Neural cell (in vitro differentiated cells): Measurements from ENCODE around the gene HSD3B7. TPM values are rescaled to one million over a fixed set of nuclear protein-coding genes. Genes with fewer than 3 reads are reported as not detected.

Experiments used
- H2AFZ ChIP-seq: fragments of 200-600, 300-800 bp; sonication (generic), shearing (Covaris generic); 2 replicates; pipeline ENCODE4 v1.6.0; 2014; ENCODE audit warnings: low read depth, mild to moderate bottlenecking, antibody characterized with exemption, low read length, moderate library complexity
- H3F3A ChIP-seq: fragments of 200-600 bp; shearing (Covaris generic); 2 replicates; pipeline ENCODE4 v1.6.1; 2016; ENCODE audit warnings: mild to moderate bottlenecking, moderate library complexity, mixed read lengths, antibody characterized with exemption, low read length; ENCODE audit not compliant: insufficient read depth, poor library complexity, severe bottlenecking
- H3K27ac ChIP-seq: fragments of 200-600, 300-800 bp; sonication (generic), shearing (Covaris generic); 2 replicates; pipeline ENCODE4 v1.5.1; 2014; ENCODE audit warnings: mild to moderate bottlenecking, low read length, moderate library complexity
- H3K27me3 ChIP-seq: fragments of 300-800, 200-600 bp; sonication (generic), shearing (Covaris generic); 2 replicates; pipeline ENCODE4 v1.6.0; 2014; ENCODE audit warnings: mild to moderate bottlenecking, low read depth, low read length, moderate library complexity; ENCODE audit not compliant: insufficient read depth
- H3K36me3 ChIP-seq: fragments of 300-800, 200-600 bp; sonication (generic), shearing (Covaris generic); 2 replicates; pipeline ENCODE4 v1.5.1; 2014; ENCODE audit warnings: mild to moderate bottlenecking, antibody characterized with exemption, low read length, moderate library complexity; ENCODE audit not compliant: insufficient read depth
- H3K4me2 ChIP-seq: fragments of 300-800, 200-600 bp; sonication (generic), shearing (Covaris generic); 2 replicates; pipeline ENCODE4 v1.6.0; 2014; ENCODE audit warnings: mild to moderate bottlenecking, low read length
- H3K4me3 ChIP-seq: fragments of 300-800, 200-600 bp; sonication (generic), shearing (Covaris generic); 2 replicates; pipeline ENCODE4 v1.5.1; 2014; ENCODE audit warnings: mild to moderate bottlenecking, low read length, moderate library complexity
- H3K79me2 ChIP-seq: fragments of 200-600 bp; shearing (Covaris generic); replicated peaks from 2 replicates; pipeline ENCODE4 v1.6.0; 2014; ENCODE audit warnings: mild to moderate bottlenecking, low read length, moderate library complexity; ENCODE audit not compliant: insufficient read depth
- H3K9ac ChIP-seq: fragments of 300-800, 200-600 bp; sonication (generic), shearing (Covaris generic); 2 replicates; pipeline ENCODE4 v1.6.1; 2016; ENCODE audit warnings: mild to moderate bottlenecking, low read length, mixed read lengths
- H3K9me2 ChIP-seq: fragments of 200-600 bp; shearing (Covaris generic); 2 replicates; pipeline ENCODE4 v1.6.1; 2016; ENCODE audit warnings: mild to moderate bottlenecking, low read length, mixed read lengths; ENCODE audit not compliant: insufficient read depth
- H3K9me3 ChIP-seq: fragments of 200-600, 300-800 bp; sonication (generic), shearing (Covaris generic); 2 replicates; pipeline ENCODE4 v1.6.1; 2016; ENCODE audit warnings: mild to moderate bottlenecking, mixed run types, low read length, moderate library complexity, mixed read lengths
- H4K20me1 ChIP-seq: fragments of 200-600 bp; shearing (Covaris generic); 2 replicates; pipeline ENCODE4 v1.6.1; 2016; ENCODE audit warnings: mild to moderate bottlenecking, mixed run types; ENCODE audit not compliant: insufficient read depth
- EP300 ChIP-seq: fragments of 450-650 bp; conservative IDR thresholded peaks from 2 replicates; pipeline ENCODE4 v1.6.1; 2014; ENCODE audit warnings: antibody characterized with exemption, mild to moderate bottlenecking, moderate library complexity; ENCODE audit not compliant: poor library complexity, severe bottlenecking
- EZH2 ChIP-seq: fragments of 200-600, 300-800 bp; shearing (Covaris generic), sonication (generic); IDR thresholded peaks from 2 replicates; pipeline ENCODE4 v1.6.1; 2014; ENCODE audit warnings: antibody characterized with exemption, low read length, borderline replicate concordance, mild to moderate bottlenecking; ENCODE audit not compliant: insufficient read depth, poor library complexity, severe bottlenecking
- MXI1 ChIP-seq: fragments of 450-650 bp; conservative IDR thresholded peaks from 2 replicates; pipeline ENCODE4 v1.6.1; 2014; ENCODE audit warnings: antibody characterized with exemption, mild to moderate bottlenecking; ENCODE audit not compliant: poor library complexity, severe bottlenecking
- POLR2AphosphoS5 ChIP-seq: IDR thresholded peaks from 2 replicates; pipeline ENCODE4 v1.6.1; 2012
- RAD21 ChIP-seq: fragments of 450-650 bp; conservative IDR thresholded peaks from 2 replicates; pipeline ENCODE4 v1.6.1; 2014; ENCODE audit warnings: antibody characterized with exemption, mild to moderate bottlenecking, moderate library complexity
- SMC3 ChIP-seq: fragments of 450-650 bp; conservative IDR thresholded peaks from 2 replicates; pipeline ENCODE4 v1.6.1; 2014; ENCODE audit warnings: antibody characterized with exemption, mild to moderate bottlenecking, moderate library complexity; ENCODE audit not compliant: poor library complexity
- TAF1 ChIP-seq: IDR thresholded peaks from 2 replicates; pipeline ENCODE4 v1.6.1; 2012; ENCODE audit warnings: low read depth
- polyA plus RNA-seq: library from polyadenylated mRNA; depleted of rRNA; stranded (reverse); fragments of >200 nt; gene quantifications from 2 replicates; pipeline ENCODE4 v1.2.3, GENCODE V29; 2014
- TF ChIP-seq, protein P1 (sequence below): IDR thresholded peaks from 2 replicates; pipeline ENCODE4 v1.6.1; 2012; ENCODE audit warnings: borderline replicate concordance
- TF ChIP-seq, protein P2 (sequence below): fragments of 450-650 bp; IDR thresholded peaks from 2 replicates; pipeline ENCODE4 v1.5.1; 2014; ENCODE audit warnings: antibody characterized with exemption, mild to moderate bottlenecking, moderate library complexity; ENCODE audit not compliant: poor library complexity, severe bottlenecking

Gene HSD3B7
- polyA plus RNA-seq, 1 donor from 2014 or later: 3.4 TPM

DNA sequence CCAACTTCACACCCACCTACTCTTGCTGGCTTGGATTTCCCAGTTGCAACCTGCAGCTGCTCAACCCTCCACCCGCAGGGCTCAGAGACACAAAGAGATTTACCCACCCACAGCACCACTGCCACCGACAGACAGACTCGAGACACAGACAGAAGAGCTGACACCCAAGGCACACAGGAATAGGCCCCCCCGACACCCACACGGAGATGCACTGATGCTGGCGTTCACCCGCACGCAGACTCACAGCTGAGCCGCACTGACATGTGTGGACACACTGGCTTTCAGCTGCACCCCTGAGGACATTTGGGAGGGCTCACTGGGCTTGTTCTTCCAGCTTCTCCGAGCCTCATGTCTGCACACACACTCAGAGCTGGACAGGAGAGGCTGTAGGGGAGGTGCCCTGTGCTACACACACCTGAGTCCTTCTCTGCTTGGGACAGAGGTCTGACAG, 17.3 kb downstream of the HSD3B7 start:
- H4K20me1 ChIP-seq: no peaks in the 10 kb centered on the region
- H3K9ac ChIP-seq: no peak overlapping the region
- H3K4me3 ChIP-seq: no peak overlapping the region
- peaks cover 4% of the 10 kb centered on the region for H3K27me3 ChIP-seq
- TF ChIP-seq EP300 (no peak), SMC3 (no peak), RAD21 (no peak), MXI1 (no peak), POLR2AphosphoS5 (no peak), TAF1 (no peak), EZH2 (no peak)
- TF ChIP-seq, protein P1, sequence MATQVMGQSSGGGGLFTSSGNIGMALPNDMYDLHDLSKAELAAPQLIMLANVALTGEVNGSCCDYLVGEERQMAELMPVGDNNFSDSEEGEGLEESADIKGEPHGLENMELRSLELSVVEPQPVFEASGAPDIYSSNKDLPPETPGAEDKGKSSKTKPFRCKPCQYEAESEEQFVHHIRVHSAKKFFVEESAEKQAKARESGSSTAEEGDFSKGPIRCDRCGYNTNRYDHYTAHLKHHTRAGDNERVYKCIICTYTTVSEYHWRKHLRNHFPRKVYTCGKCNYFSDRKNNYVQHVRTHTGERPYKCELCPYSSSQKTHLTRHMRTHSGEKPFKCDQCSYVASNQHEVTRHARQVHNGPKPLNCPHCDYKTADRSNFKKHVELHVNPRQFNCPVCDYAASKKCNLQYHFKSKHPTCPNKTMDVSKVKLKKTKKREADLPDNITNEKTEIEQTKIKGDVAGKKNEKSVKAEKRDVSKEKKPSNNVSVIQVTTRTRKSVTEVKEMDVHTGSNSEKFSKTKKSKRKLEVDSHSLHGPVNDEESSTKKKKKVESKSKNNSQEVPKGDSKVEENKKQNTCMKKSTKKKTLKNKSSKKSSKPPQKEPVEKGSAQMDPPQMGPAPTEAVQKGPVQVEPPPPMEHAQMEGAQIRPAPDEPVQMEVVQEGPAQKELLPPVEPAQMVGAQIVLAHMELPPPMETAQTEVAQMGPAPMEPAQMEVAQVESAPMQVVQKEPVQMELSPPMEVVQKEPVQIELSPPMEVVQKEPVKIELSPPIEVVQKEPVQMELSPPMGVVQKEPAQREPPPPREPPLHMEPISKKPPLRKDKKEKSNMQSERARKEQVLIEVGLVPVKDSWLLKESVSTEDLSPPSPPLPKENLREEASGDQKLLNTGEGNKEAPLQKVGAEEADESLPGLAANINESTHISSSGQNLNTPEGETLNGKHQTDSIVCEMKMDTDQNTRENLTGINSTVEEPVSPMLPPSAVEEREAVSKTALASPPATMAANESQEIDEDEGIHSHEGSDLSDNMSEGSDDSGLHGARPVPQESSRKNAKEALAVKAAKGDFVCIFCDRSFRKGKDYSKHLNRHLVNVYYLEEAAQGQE: no peak
- TF ChIP-seq, protein P2, sequence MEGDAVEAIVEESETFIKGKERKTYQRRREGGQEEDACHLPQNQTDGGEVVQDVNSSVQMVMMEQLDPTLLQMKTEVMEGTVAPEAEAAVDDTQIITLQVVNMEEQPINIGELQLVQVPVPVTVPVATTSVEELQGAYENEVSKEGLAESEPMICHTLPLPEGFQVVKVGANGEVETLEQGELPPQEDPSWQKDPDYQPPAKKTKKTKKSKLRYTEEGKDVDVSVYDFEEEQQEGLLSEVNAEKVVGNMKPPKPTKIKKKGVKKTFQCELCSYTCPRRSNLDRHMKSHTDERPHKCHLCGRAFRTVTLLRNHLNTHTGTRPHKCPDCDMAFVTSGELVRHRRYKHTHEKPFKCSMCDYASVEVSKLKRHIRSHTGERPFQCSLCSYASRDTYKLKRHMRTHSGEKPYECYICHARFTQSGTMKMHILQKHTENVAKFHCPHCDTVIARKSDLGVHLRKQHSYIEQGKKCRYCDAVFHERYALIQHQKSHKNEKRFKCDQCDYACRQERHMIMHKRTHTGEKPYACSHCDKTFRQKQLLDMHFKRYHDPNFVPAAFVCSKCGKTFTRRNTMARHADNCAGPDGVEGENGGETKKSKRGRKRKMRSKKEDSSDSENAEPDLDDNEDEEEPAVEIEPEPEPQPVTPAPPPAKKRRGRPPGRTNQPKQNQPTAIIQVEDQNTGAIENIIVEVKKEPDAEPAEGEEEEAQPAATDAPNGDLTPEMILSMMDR: no peak
- no peak overlapping the region for H2AFZ ChIP-seq
- H3K79me2 ChIP-seq: no peaks in the 10 kb centered on the region
- H3K27ac ChIP-seq: no peak overlapping the region
- no peaks in the 10 kb centered on the region for H3K9me3 ChIP-seq
- no peaks in the 10 kb centered on the region for H3K9me2 ChIP-seq
- H3K36me3 ChIP-seq: no peaks in the 10 kb centered on the region
- no peak overlapping the region for H3K4me2 ChIP-seq
- H3F3A ChIP-seq: no peaks in the 10 kb centered on the region

DNA sequence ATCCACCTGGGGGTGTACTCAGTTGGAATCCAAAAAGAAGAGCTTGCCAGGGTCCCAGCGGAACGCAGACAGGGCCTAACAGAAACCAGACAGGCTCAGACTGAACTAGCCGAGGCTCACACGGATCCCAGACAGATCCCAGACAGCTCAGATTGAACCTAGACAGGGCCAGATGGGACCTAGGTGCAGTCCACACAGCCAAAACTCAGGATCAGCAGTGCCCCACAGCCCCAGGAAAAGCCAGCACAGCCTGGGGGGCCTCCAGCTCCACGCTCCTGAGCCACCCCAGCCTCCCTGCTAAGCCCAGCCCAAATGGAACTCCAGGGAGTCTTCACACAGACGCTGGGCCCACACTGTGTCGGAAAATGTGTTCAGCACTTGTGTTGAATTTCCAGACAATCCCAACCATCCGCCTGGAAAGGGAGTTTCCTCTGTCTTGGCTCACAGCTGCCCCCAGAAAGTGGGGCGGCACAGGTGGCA, 17.9 kb downstream of the HSD3B7 start:
- no peaks in the 10 kb centered on the region for H3K27me3 ChIP-seq
- no peak overlapping the region for H2AFZ ChIP-seq
- no peak overlapping the region for H3K4me2 ChIP-seq
- H4K20me1 ChIP-seq: no peaks in the 10 kb centered on the region
- TF ChIP-seq RAD21: no peak
- no peak for TF ChIP-seq TAF1
- TF ChIP-seq SMC3: no peak
- no peak for TF ChIP-seq EP300
- TF ChIP-seq EZH2: no peak
- TF ChIP-seq, protein P1: no peak
- no peak for TF ChIP-seq MXI1
- TF ChIP-seq, protein P2: no peak
- no peak for TF ChIP-seq POLR2AphosphoS5
- H3K79me2 ChIP-seq: no peaks in the 10 kb centered on the region
- H3F3A ChIP-seq: no peaks in the 10 kb centered on the region
- H3K36me3 ChIP-seq: no peaks in the 10 kb centered on the region
- no peak overlapping the region for H3K9ac ChIP-seq
- H3K4me3 ChIP-seq: no peak overlapping the region
- H3K27ac ChIP-seq: no peak overlapping the region
- no peaks in the 10 kb centered on the region for H3K9me3 ChIP-seq
- no peaks in the 10 kb centered on the region for H3K9me2 ChIP-seq
